HL-60/S4 treated with phorbol 12-myristate 13-acetate at 8.2 ng/mL for 4 days and 3 days (cell line): ENCODE results near the gene RBM38.

Source experiments
- in situ Hi-C: fragments of 300-500 bp; cut with MboI; formaldehyde crosslinking; loops from 2 replicates; pipeline ENCODE4 v1.15.0; 2022; ENCODE audit warnings: low sequenced_read_pairs

Gene RBM38

DNA sequence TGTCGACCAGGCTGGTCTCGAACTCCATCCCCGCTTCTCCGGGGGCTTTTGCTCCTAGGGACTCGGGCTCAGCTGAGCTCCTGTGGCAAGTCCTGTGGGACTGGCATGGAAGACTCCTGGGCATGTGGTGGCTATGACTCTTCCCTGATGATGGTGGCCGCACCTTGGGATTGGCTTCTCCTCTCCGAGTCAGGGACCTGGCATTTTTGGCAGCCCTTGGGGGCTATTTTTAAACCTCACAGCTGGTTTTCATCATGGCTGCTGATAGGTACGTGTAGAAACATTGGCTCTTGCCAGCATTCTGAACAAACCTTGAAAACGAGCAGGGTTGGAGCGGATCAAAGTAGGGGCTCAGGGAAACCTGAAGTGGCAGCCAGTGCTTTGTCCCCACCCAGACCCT is 54.1 kb downstream of the RBM38 start:
- in situ Hi-C loops, result no loop called here

DNA sequence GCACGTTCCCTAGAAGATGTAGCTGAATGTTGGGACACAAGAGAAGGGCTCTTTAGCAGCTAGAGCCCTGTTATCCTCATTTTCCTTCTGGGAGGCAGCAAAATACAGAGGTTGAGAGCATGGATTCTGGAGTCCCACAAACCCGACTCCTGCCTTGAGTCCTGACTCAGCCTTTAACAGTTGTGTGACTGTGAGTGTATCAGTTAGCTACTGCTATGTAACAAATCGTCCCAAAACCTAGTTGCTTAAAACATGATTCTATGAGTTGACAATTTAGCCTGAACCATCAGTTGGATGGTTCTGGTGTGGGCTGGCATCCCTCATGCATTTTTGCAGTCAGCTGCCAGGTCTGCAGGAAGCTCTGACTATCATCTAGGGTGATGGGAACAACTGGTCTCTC is 54.6 kb downstream of the RBM38 start:
- in situ Hi-C loops, result no loop called here

DNA sequence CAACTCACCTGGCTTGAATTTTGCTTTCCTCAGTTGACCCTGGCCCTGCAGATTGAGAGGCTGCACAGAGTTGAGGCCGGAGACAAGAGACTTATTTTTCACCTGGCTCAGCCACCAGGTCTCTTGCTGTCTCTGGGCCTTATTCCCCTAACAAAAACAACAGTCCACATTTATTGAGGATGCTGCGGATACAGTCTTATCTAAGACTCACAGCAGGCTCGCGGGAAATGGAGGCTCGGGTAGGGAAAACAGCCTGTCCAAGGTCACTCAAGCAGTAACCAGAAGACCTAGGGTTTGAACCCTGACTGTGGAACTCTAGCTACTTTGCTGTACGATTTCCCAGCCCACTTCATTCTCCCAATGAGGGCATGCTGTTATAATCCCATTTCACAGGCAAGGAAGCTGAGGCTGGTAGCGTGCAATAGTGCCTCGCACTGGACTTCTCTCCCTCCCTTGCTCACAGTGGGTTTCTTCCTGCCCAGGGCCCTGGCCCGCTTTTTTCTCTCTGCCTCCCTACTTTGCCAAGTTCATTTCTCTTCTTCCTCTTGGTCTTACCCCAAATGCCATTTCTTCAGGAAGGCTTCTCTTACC is 57.7 kb downstream of the RBM38 start:
- in situ Hi-C loops, result no loop called here

DNA sequence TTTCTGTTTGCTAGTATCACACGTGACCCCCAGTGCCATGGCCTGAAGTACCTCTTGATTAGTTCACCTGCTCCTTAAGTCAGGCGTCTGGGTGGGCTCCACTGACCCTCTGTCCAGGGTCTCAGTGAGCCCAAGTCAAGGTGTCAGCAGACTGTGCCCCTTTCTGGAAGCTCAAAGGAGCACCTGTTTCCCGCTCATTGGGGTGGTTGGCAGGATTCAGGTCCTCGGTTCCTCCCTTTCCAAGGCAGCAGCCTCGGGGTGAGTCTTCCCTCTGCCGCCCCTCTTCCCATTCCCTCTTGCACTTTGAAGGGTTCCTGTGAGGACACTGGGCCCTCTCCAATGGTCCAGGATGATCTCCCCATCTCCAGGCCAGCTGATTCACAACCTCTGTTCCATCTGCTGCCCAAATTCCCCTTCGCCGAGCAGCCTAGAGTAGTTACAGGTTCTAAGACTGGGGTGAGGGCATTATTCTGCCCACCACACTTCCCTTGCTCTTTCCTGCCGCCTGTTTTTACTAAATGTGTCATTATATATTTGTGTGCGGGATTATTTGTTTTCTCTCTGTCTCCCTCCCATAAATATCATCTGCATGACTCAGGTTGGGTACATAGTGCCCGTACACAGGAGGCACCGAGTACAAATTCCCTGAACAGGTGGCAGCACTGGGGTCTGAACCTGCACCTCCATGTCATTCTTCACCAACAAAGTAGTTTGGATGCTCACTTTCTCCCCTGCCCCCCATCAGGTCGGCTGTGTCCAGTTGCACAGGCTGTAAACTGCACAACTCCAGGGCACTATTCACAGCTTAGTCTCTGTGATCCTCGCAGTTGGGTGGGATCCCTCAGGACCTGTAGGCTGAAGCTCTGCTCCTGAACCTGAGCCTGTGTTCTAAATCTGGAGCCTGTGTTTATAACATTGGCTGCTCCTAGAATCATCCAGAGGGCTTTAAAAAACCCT is 58.5 kb downstream of the RBM38 start:
- in situ Hi-C loops, result no loop called here

DNA sequence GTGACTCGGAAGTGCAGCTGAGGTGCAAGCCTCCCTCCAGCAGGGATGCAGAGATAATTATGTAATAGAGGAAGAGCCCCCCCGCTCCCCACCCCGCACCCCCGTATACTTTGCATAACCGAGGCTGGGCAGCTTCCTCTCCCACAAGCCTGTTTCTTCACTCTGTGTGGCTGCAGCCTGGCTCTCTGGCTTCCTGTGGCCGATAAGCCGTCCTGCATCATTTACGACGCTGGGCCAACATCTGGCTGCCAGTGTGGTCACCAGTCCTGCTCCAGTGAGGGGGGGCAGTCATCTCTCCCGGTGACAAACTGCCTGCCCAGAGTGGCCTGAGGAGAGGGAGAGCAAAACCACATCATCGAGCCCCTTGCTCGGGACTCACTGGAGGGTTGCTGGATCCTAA is 59.2 kb downstream of the RBM38 start:
- in situ Hi-C loops, result no loop called here

DNA sequence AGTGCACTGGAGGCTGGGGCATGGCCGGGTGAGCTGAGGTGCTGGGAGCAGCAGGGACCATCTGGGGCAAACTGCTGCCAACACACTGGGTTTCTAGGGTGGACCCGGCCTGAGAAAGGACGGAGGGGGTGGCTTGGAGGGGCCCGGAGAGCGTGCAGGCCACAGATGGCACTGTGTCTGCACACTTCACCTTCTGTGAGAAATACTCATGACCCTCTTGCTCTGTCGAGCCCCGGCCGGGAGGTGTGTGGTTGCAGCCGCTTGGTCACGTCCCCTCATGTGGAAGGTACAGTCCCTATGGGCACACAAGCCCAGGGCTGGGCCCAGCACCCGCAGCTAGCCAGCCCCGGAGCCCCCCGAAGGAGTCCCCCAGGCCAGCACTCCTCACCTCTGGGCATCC is 59.7 kb downstream of the RBM38 start:
- in situ Hi-C loops, result no loop called here

DNA sequence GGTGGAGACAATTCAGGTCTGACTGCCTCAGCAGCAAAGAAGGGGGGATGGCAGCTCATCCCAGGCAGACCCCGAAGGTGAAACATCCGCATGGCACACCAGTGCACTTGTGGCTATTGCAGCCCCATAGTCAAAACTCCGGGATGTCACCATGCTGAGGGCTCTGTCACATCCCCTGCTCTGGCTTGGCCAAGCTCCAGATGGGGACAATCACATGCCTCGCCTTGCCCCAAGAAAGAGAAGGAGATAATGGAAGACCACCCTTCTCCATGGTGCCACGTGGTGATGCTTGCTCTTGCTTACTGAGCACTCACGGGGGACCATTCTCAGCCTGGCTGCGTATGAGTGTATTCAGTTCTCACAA is 60.2 kb downstream of the RBM38 start:
- in situ Hi-C loops, result no loop called here

DNA sequence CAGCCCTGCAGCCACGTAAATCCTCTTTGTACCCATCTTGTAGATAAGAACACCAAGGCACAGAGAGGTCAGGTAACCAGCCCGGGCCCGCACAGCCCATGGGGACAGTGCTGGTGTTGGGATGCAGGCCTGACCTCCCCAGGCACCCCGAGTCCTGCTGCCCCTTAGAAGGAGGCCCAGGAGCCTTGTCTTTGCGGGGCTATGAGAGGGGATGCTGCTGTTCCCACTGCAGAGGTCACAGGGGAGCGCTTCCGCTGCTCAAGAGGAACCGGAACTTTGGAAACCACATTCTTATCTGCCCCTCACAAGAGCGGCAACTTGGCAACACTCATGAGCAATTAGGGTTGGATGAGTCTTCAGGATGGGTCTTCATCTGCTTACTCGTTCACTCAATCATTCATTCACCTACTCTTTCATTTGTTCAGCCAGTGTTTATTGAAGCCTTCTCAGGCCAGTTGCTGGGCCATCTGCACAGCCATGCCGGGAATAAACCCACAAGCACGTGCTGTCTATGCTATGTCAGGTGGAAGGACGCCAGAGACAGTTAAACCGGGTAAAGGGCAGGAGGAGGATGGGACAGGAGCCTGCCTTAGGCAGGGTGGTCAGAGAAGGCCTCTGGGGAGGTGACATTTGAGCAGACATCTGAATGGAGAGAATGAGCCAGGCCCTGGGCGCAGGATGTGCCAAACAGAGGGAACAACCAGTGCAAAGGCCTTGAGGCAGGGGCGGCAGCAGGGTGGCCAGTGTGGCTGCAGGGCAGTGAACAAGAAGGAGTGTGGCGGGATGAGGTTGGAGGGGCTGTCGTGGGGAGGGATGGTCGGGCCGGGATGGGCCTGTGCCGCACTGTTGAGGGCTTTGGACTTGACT is 60.8 kb downstream of the RBM38 start:
- in situ Hi-C loops, result no loop called here

DNA sequence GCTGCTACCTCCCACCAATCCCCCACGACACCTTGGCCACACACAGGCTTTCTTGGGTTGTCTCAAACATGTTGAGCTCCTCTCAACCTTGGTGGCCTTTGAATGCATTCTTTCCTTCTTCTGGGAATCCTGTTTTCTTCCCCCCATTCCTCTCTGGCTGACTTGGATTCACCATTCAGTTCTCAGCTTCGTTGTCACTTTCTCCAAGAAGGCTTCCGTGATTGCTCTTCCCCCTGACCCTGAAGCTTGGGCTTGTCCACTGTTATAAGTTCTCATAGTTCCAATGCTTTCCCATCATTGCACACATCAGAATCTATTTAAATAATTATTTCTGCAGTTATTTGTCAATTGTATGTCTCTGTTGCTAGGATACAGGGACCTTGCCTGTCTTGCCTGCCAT is 64.2 kb downstream of the RBM38 start:
- in situ Hi-C loops, result no loop called here

DNA sequence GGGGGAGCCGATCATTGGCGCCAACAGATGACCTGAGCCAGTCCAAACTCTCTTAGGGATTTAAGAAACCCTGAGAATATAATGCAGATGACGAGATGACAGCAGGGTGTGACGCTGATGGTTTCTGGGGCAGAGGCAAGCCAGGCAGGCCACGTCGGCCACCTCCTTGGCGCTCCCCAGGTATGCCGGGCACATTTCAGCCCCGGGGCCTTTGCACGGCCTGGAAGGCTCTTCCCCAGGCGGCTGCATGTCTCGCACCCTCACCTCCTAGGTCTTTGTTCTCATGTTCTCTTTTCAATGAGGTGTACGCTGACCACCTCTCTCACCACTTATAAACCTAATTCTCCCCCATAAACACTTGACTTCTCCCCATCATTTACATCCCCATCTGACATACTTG is 64.9 kb downstream of the RBM38 start:
- in situ Hi-C loops, result no loop called here

DNA sequence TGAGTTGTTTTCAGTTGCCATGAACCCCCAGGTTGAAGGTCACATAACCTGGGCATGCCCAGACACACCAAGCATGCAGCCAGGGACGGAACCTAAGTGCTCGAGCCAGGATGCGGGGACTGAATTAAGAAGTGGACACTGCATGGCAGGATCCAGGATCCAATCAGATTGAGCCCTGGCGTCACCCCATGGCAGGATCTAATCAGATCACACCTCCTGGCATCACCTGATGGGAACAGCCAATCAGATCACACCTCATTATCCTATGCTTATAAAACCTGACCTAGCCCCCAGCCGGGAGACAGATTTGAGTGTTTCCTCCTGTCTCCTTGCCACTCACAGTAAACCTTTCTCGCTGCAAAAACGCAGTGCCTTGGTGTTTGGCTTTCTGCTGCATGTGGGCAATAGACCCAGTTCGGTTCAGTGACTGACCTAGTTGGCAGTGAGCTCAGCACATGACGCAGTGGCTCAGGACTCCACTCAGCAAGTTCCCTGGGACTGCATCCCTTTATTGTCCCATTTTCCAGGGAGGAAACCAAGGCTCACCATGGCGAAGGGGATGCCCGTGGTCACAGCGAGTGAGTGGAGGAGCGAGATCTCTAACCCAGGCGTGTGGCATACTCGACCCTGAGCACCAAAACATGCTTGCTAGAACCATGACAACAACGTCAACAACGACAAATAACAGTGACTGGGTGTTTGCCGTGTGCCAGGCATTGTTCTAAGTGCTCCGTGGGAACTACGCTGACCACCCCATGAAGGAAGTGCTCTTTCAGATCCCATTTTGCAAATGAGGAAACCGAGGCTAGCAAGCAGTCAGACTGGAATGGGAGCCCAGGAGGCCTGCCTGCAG is 66.3 kb downstream of the RBM38 start:
- in situ Hi-C loops, result no loop called here

DNA sequence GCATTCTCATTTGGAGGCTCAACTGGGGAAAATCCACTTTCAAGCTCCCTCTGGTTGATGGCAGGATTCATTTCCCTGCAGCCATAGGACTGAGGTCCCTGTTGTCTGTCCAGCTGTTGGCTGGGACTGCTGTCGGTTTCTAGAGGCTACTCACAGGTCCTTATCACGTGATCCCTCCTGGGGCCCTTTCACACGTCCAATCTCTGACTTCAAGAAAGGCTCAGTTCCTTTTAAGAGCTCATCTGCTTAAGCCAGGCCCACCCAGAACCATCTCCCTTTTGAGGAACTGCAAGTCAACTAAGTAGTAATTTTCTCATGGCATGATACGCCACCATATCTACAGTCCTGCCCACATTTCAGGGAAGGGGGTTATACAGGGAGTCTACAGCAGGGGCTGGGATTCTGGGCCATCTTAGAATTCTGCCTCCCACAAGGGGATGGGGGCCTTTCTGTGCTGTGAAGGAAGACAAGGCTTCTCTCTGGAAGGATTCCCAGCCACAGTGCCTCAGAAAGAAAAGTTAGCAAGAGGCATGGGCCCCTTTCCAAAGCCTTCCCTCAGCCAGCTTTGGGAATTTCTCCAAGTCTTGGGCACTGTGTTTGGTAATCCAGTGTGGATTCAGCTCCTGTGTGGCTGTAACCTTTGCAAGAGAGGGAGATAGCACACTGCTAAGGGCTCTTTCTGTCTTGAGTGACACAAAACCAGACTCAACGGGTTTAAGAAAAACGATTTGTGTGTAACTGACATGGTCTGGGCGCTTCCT is 67.4 kb downstream of the RBM38 start:
- in situ Hi-C loops, result no loop called here
